CD1c-positive myeloid dendritic cell (primary cell): ENCODE measurements around the gene TMEM117.
"Not testable (repeated sequence)": the region's sequence is repeated elsewhere in the genome, so short reads cannot be mapped to it uniquely, and the experiment has no call there.

ENCODE experiments used
- DNase-seq: peaks from one replicate; pipeline ENCODE4 v3.0.0-alpha.2; 2016; ENCODE audit errors: extremely low spot score

TMEM117 gene

DNA sequence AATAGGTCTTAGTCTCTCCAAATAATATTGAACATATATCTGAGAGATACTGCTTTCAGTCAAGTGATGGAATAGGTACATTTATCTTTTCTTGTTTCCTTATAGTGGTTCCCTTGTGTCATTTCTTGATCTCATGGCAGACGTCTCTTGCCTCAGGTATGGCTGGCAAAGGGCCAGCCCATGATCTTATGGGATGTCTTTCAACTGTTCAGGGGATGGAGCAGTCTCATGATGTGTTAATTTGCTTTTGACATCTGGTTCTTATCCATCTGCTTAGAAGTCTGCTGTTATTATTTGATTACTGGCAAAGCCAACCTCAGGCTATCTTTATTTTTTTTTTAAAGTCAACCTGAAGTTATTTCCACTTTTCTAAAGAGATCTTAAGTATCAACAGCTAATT, 262.9 kb downstream of the TMEM117 start:
- DNase-seq = no peak

DNA sequence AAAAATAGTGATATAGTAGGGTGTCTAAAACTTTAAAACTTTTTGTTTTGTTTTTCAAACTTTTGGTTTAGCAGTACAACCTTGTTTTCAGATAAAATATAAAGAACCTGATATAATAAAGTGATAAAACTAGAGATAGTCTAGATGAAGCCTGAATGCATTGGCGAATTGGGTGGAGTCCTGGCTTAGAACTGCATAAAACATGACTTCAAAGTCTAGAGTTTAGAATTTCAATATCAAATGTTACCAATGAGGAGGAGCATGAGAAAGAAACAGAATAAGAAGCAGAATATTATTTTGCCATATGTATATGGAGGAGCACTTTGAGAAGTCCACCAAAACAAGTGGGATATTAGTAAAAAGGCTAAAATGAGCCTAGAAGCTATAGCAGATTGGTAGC, 263.6 kb downstream of the TMEM117 start:
- DNase-seq = no peak

DNA sequence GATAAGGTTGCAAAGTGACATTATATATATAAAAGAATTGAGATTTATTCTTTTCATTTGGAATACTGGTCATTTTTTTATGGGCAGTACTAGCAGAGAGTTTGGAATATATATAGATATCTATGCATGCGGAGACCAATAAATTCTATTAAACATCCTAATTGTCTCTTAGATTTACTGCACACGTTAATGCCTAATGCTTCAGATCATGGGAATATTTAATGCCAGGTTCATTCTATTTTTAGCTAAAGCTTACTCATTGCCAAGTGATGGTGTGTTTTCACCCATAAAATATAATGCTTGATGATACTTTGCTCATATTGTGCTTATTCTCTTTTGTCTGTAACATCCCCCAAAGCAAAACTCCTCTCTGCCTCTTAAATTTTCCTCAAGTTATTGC, 264.4 kb downstream of the TMEM117 start:
- DNase-seq = no peak

DNA sequence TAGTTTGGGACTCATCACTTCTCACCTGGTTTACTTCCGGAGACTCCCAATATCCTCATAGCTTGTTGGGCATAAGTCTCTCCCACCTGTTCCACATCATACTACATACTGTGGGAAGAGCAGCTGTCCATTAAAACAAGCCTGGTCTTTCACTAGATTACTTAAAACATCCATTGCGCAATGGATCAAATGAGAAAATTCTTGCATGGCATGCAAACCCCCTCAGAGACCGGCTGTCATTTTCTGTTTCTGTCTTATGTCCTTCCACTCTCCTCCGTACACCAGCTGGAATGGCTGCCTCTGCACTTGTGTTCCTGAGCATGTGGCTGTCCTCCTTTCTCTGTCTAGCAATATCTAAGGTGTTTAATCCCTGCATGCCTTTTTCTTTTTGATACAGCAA, 265.6 kb downstream of the TMEM117 start:
- no peak for DNase-seq

DNA sequence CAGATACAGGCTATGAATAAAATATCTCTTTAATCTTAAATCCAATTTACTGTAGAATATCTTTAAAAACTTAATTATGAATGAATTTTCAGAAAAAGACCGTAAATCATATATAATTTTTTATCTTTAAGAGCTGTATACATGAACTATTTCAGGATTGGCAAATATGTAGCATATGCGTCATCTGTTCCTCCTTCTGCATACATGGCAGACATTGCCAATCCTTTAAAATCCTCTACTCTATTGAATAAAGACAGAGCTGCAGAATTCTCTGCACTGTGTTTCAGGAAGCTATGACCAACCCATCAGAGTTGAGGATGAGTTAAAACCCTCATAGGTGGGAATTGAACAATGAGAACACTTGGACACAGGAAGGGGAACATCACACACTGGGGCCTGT, 279.0 kb downstream of the TMEM117 start:
- no peak for DNase-seq

DNA sequence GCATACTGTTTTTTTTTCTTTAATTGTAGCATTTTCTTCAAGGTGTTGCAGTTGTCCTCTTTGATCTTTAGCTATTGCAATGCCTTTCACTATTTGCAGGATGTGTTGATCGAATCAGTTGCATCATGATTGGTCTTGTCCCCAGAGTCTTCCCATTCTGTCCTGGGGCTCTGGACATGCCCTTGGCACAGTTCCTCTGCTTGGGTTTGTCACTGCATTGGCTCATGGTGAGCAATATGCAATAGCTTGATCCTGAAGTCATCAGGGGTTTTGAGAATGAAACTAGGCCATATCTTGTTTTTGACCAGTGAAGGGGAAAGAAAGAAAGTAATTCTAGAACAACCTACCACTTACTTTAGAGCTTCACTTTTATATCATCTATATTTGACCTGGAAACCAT, 281.5 kb downstream of the TMEM117 start:
- no peak for DNase-seq

DNA sequence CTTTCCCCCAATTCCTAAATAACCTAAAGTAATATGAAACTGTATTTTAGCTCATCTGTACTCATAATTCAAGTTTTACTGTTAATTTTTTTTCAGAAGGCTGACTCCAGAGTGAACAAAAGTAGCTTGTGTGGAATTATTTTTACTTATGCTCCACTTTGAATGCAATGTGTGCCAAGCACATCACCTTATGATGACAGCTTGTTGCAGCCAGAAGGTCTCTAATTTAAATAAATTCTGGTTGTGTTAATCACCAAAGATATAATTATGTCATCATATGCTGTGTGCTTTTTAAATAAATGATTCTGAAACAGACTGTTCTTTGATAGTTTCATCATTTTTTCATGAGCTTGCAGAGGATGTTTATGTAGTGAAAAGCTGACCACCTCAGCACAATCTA, 283.1 kb downstream of the TMEM117 start:
- no peak for DNase-seq

DNA sequence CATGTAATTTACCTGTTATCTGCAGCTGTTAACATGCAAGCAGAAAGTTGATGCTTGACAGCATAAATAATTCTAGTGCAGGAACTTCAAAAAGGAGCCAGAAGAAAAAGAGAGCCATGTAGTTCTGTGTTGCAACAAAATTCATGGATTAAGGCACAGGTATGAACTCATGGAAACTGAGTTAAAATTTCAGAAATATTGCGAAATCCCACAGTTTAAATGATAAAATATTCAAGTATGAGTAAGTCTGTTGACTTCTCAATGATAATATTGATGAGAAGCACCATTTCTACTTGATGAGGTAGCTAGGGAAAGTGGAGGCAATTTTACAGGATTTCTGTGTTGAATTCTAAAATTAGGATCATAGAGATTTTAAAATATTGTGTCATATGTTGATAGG, 290.9 kb downstream of the TMEM117 start:
- no peak for DNase-seq

DNA sequence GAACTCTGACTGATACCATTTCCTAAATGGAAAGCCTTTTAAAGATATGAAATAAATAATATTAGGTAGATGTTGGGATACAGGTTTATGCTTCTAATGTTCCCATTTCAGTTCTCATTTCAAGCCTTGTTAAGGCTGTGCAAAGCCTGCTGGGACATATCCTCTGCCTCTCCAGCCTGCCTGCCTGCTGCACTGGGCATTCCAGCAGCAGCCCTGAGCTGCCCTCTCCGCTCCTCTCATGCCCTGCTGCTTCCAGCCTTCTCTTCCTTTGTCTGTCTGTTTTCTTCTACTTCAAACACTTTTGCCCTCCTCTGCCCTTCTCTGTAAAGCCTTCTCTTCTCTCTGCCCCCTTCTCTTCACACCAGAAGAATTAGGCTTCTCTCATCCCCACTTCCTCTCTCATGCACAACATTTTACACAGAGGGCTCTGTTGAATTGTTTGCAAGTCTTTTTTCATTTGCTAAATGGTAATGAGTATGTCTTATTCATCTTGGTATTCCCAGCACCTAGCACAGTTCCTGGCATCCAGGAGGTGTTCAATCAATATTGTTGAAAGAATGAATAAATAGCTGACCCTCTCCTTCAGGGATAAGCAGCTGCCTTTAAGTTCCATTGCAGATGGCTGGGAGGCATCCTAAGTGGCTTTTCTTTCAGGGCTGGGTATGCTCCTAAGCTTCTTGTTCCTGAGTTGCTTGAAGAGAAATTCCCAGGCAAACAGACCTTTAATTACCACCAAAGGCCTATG, 292.3 kb downstream of the TMEM117 start:
- DNase-seq = no peak

DNA sequence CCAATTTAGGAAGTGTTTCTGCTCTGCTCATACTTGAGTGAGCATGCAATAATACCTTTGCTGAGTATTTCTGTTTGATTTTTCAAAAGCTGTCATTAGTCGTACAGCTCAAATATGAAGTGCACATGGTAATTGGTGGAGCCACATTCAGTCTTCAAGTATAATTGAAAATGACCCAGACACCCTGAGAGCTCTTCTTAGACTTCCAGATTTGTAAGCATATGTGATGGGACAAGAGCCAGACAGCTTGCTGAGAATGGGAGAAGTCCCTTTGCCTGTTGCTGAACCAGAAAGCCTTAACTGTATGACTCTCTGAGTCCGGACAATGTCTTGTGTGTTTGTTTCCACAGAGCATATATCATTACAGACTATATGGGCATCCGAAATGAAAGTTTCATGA, 307.3 kb downstream of the TMEM117 start:
- no peak for DNase-seq

DNA sequence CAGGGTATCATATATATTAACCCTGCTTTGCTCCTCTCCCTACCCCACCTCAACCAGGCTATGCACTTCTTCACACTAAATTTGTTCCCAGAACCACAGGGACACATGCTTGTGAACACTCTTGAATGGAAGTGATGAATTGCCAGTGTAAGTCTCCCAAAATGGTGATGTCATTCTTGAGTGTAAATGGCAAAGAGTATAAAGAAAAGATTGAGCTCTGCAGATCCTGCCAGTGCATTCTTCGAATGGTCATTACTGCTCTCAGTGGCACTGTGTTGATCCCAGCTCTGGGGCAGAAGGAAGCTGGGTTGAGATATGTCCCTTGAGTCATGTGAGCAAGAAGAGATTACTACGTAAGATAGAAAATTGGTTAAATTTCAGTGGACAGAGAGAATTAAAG, 313.1 kb downstream of the TMEM117 start:
- DNase-seq = no peak

DNA sequence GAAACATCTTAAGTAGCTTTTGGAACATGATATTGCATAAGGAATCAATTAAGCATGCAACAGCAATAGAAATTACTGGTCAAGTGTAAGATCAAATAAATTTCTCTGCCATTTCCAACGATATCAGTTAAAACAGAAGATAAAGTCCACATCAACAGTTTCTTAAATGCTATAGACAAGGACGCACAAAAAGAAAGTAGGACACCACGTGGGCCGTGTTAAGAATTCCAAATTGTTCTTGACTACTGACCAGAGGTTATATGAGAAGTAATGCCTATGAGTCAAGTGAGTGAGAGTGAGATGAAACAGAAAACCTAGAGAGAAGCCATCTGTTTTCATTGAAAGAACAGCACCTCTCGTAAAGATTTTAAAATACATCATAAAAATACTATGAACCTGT, 318.2 kb downstream of the TMEM117 start:
- DNase-seq = no peak

DNA sequence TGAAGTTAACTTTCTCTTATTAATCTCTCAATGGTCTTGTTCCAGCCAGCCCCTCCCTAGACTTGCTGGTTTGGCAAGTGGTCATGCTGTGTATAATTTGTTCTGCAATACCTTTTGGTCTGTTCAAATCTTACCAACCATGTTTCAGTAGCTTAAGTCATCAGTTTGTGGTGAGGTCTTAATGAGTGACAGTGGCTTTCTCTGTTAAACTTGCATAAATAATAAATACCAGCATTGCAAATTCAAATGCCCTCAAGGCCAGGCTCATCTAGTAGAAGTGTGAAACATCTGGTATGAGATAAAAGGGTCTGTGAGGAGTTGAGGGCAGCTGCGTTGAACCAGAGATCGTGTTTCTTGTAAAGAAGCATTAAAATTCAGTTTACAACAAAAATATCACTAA, 319.5 kb downstream of the TMEM117 start:
- DNase-seq = no peak

DNA sequence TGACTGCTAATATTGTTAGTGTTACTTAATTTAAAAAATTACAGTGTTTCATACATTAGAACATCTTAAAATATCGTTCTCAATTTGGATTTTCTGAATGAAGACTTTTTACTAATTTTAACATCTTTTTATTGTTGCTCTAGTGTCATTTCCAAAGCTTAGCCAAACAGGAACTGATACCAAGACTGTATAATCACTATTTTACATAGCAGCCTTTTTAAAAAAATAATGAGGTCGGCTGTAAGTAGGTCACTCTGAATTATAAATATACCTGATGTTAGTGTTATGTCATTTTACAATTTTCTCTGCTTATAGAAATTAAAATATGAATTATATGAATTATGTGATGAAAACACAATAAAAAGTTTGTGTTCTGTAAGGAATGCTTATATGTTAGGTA, 321.5 kb downstream of the TMEM117 start:
- DNase-seq = no peak

DNA sequence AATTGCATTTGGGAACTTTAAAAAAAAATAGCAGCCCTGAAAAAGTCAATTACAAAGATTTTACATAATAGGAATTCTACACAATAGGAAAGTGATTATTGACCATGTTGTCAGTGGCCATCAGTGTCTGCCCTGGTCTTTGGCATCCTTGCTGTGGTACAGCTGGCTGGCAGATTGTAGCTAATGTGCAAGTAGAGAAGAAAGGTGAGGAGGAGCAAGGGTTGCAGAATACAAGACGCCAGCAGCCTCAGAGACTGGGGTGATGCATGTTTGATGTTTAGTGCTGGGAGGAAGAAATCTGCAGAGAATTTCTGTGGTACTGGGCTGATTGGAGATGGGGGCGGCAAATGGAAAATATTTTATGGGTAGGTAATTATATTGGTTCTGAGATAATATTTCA, 322.9 kb downstream of the TMEM117 start:
- no peak for DNase-seq

DNA sequence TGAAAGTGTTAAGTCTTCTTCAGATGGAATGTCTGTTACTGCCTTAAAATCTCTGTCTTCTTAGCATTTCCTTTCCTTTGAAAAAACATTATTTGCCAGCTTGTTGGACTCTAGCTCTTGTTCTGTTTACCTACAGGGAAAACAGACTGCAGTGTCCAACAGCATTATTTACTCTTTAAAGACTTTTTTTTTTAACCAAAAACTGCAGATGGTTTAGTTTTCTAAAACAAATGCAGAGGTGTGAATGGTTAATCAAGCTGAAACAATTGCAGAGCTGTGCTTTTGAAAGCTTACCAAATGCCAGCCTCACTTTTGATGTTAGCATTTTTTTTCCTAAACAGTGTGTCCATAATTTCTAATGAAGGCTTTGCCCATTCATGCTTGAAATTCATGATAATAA, 323.3 kb downstream of the TMEM117 start:
- DNase-seq = no peak

DNA sequence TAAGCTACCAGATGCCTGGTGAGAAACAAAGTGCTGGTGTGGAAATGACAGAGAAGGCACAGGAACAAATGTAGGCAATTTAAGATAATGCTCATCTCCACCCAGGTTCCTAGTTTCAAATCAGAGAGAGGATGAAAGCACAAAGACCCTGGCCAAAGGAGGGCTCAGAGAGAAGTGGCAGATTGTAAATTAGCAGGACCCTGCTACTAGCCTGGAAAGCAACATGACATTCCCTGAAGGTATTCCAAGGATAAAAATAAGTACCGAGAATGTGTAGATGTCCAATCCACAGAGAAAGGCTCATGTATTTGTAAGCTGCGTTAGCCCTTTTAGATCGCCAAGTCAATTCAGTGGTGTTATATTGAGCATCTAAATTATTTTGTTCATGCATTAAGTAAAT, 324.0 kb downstream of the TMEM117 start:
- DNase-seq = no peak

DNA sequence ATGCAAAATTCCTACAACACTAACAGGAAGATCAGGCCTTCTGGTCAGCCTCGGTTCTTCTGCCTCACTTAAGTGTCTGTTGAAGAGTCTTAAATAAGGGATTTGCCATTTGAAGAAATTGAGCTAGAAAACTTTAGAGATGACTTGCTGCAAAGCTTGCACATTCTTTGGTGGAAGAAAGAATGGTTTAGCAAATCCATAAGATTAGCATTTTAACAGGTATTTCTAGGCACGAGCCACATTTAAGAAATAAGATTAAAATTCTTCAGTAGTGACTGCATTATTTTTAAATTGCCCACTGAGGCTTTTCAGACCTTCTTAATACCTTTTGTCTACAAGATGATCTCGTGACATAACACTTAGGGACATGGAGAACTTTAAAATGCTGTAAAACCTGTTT, 327.1 kb downstream of the TMEM117 start:
- DNase-seq = no peak

DNA sequence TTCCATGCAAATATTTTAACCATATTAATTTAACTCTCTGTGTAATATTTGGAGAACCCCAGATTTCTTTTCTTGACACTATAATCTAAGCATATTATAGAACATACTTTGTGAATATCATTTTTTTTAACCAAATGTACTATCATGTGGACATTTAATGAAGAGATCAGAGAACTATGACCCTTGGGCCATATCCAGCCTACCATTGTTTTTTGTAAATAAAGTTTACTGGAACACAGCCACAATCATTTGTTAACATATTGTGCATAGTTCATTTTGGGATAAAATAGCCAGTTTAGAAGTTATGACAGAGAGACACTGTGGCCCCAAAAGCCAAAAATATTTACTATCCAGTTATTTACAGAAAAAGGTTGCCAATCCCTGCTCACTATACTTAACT, 338.2 kb downstream of the TMEM117 start:
- DNase-seq = no peak

DNA sequence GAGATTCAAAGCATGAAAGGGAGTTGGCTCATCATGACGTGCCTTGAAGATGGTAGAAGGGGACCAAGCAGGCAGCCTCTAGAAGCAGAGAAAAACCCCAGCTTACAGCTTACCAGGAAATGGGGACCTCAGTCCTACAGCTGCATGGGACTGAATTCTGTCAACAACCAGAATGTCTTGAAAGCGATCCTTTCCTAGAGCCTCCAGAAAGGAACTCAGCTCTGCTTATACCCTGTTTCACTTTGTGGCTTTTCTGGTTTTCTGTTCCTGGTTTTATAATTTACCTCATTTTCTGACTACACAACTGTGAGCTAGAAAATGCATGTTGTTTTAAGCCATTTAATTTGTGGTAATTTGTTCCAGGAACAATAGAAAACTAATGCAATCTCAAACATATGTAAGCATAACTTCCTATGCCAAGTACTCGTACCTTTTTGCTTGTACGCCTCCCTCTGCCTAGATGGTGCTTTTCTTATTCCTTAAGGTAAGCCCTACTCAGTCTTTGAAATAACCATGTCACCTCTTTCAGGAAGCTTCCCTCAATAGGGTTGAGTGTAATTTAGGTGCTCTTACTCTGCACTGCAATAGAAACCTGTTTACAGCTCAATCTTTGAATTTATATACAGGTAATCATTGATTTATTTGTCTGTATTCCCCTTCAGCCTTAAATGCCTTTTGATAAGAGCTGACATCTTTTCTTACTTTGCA, 348.8 kb downstream of the TMEM117 start:
- DNase-seq = no peak

DNA sequence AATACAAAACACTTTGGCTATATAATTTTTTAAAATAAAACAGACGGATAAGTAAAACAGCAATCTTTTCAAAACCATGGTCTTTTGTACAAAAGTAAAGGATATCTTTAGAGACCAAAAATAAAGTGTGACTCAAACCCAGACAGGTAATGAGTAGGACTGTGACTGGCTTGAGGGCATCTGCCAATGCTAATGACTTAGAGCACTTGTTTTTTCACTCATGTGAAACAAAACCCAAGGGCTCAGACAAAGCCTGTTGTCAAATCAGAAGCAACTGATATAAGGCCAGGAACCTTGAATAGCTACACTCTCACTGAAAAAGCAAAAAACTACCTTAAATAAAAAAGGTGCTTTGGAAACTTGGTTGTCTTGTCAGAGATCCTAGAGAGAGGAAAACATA, 357.4 kb downstream of the TMEM117 start:
- DNase-seq = no peak

DNA sequence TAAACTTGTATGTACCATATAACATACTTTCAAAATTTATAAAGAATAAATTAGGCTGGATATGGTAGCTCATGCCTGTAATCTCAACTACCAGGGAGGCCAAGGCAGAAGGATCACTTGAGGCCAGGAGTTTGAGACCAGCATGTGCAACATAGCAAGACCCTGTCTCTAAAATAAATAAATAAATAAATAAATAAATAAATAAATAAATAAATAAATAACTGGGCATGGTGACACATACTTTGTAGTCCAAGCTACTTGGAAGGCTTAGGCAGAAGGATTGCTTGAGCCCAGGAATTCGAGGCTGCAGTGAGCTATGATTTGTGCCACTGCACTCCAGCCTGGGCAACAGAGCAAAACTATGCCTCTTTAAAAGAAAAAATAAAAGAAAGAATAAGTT, 359.8 kb downstream of the TMEM117 start:
- not testable (repeated sequence) for DNase-seq

DNA sequence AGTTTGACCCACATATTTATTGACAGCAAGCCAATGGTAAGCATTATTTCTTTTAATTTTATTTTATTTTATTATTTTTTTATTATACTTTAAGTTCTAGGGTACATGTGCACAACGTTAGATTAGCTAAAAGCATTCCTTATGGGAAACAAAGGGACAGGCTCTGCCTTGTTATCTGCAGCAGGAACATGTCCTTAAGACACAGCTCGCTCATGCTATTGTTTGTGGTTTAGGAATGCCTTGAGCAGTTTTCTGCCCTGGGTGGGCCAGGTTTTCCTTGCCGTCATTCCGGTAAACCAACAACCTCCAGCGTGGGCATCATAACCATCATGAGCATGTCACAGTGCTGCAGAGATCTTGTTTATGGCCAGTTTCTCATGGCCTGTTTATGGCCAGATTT, 370.2 kb downstream of the TMEM117 start:
- no peak for DNase-seq
